Rectal smooth muscle tissue (tissue), 1 donor: Measurements from ENCODE around the gene SPOCD1.

ENCODE experiments used
- H3K27ac ChIP-seq: one replicate; pipeline ENCODE4 v1.7.0; 2013; ENCODE audit warnings: low read depth, low read length, inconsistent platforms
- H3K27me3 ChIP-seq: one replicate; pipeline ENCODE4 v1.7.0; 2013; ENCODE audit warnings: low read length; ENCODE audit not compliant: control insufficient read depth, insufficient read depth
- H3K36me3 ChIP-seq: one replicate; pipeline ENCODE4 v1.7.0; 2013; ENCODE audit warnings: low read length; ENCODE audit not compliant: control insufficient read depth, insufficient read depth
- H3K4me1 ChIP-seq: one replicate; pipeline ENCODE4 v1.7.0; 2013; ENCODE audit warnings: low read length; ENCODE audit not compliant: control insufficient read depth, insufficient read depth
- H3K4me3 ChIP-seq: one replicate; pipeline ENCODE4 v1.7.0; 2013; ENCODE audit warnings: low read length
- H3K9ac ChIP-seq: one replicate; pipeline ENCODE4 v1.7.0; 2013; ENCODE audit warnings: low read length

The SPOCD1 gene

GRCh38 chr1:31788138-31788824, 27.5 kb downstream of the SPOCD1 start:
- Histone ChIP-seq H3K4me3 (peak overlapping the region; percentile 87), H3K9ac (peak overlapping the region; percentile 26)

DNA sequence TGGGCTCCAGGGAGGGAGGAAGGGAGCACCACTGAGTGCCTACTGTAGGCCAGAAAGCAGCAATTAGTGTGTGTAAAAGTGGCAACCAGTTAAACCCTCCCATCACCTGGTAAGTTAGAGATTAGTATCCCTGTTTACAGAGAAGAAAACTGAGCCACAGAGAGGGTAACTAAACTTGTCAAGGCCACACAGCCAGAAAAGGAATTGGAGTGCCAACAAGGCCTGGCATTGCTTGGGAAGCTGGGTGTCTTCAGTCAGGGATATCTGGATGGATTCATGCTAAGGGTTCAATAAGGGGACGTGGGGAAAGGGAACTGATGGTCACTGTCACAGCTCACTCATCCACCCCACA, 28.1 kb downstream of the SPOCD1 start:
- Histone ChIP-seq H3K36me3 (no peaks in the 10 kb centered on the region), H3K27me3 (no peaks in the 10 kb centered on the region), H3K4me1 (no peaks in the 10 kb centered on the region), H3K27ac (peak overlapping the region; percentile 75), H3K4me3 (peak overlapping the region; percentile 87), H3K9ac (no peak overlapping the region)

More at GRCh38 chr1:31788138-31788824, 27.5 kb downstream of the SPOCD1 start:
- Histone ChIP-seq H3K36me3 (no peaks in the 10 kb centered on the region), H3K4me1 (no peaks in the 10 kb centered on the region), H3K27ac (peak overlapping the region; percentile 75), H3K27me3 (no peaks in the 10 kb centered on the region)

DNA sequence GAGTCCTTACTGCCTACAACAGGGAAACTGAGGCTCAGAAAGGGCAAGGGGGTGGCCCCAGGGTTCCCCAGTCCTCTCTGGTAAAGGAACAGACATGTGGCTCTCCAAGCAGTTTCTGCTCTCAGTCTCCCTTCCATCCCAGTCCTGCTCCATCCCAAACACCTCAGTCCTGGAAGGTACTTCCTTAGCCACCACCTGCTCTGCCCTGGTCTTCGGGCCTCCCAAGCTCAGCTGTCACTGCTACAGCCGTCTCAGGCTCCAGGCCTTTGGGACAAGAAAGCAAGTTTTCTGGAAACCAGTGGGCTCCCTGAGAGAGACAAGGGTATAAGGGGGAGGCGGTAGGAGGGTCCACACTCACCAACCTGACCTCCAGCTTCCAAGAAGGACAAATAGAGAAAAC, 28.6 kb downstream of the SPOCD1 start:
- Histone ChIP-seq H3K9ac (no peak overlapping the region), H3K4me1 (no peaks in the 10 kb centered on the region), H3K36me3 (no peaks in the 10 kb centered on the region), H3K27ac (no peak overlapping the region), H3K4me3 (no peak overlapping the region), H3K27me3 (no peaks in the 10 kb centered on the region)

- Histone ChIP-seq H3K4me1 (no peaks in the 10 kb centered on the region), H3K27me3 (no peaks in the 10 kb centered on the region), H3K9ac (no peak overlapping the region), H3K36me3 (no peaks in the 10 kb centered on the region), H3K4me3 (no peak overlapping the region), H3K27ac (no peak overlapping the region)
Observed at GRCh38 chr1:31786366-31787060, 29.3 kb downstream of the SPOCD1 start.

DNA sequence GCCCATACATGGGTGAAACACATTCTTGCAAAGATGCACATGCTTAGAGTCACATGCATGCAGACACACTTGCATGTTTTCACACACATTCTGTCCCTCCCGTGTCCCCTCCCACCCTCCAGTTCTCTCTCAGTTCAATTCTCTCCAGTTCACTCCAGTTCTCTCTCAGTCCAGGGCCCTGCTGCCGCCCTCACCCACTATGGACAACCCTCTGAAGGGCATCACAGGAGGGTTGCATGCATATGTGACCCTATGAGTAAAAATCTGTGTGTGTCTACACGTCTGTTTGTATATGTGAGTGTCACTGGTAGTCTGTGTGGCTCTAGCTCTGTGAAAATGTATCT, 29.9 kb downstream of the SPOCD1 start:
- Histone ChIP-seq H3K27me3 (peaks cover 3% of the 10 kb centered on the region), H3K36me3 (no peaks in the 10 kb centered on the region), H3K4me3 (no peak overlapping the region), H3K4me1 (no peaks in the 10 kb centered on the region), H3K27ac (no peak overlapping the region), H3K9ac (no peak overlapping the region)

GRCh38 chr1:31785020-31785946, 30.5 kb downstream of the SPOCD1 start:
- no peaks in the 10 kb centered on the region for H3K36me3 ChIP-seq
- H3K27ac ChIP-seq = no peak overlapping the region
- H3K4me3 ChIP-seq = no peak overlapping the region
- no peak overlapping the region for H3K9ac ChIP-seq
- H3K27me3 ChIP-seq = peaks cover 3% of the 10 kb centered on the region
- no peaks in the 10 kb centered on the region for H3K4me1 ChIP-seq

GRCh38 chr1:31784356-31785019, 31.3 kb downstream of the SPOCD1 start:
- Histone ChIP-seq H3K4me1 (no peaks in the 10 kb centered on the region), H3K27me3 (peaks cover 3% of the 10 kb centered on the region), H3K9ac (no peak overlapping the region), H3K36me3 (no peaks in the 10 kb centered on the region), H3K4me3 (no peak overlapping the region), H3K27ac (no peak overlapping the region)

GRCh38 chr1:31783846-31784245, 32.0 kb downstream of the SPOCD1 start:
- Histone ChIP-seq H3K4me1 (no peaks in the 10 kb centered on the region), H3K9ac (no peak overlapping the region), H3K4me3 (no peak overlapping the region), H3K27me3 (peaks cover 3% of the 10 kb centered on the region), H3K36me3 (no peaks in the 10 kb centered on the region), H3K27ac (no peak overlapping the region)

DNA sequence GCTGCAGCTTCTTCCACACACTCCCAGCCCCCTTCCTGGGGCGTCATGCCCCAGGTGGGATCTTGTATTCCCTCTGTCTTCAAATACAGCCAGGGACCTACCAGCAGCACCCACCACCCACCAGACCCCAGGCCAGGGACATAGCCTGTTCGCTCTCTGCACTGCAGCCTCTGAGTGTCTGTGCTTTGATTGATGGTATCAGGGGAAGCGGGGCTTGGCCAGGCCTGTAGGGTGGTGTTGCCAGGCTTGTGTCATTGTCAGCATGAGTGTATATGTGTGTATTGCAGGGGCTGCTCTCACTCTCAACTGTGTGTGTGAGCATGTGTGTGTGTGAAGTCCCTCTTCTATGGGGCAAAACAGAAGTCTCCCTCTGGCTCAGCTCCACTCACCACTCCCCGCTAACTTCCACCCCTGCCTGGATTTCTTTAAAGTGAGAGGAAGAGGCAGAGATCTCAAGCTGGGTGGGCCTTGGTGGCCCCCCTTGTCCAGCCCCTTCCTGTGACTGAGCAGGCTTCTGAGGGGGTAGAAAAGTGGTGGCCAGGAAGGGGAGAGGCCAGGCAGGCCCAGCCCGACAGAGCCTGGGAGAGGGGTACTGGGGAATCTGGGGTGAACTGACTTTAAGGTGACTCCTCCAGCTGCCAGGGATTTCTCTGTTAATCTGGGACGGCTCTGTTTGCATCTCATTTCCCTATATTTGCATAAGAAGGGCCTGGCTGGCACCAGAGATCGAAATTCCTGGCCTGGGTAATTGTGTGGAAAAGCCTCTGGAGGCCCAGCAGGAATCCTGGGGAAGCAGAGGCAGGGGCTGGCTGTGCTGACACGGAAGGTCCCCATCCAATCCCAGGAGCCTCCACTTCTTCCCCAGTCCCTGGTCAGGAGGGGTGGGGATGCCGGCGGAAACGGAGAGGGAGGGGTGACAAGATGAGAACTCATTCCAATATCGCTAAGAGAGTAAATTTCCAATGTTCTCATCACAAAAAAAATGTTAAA, 33.1 kb downstream of the SPOCD1 start:
- peaks cover 8% of the 10 kb centered on the region for H3K27me3 ChIP-seq
- H3K4me1 ChIP-seq = no peaks in the 10 kb centered on the region
- no peak overlapping the region for H3K27ac ChIP-seq
- H3K4me3 ChIP-seq = no peak overlapping the region
- no peak overlapping the region for H3K9ac ChIP-seq
- no peaks in the 10 kb centered on the region for H3K36me3 ChIP-seq

- Histone ChIP-seq H3K4me1 (no peaks in the 10 kb centered on the region), H3K9ac (no peak overlapping the region), H3K36me3 (no peaks in the 10 kb centered on the region), H3K4me3 (no peak overlapping the region), H3K27ac (no peak overlapping the region), H3K27me3 (peaks cover 8% of the 10 kb centered on the region)
Observed at GRCh38 chr1:31781756-31782371, 34.0 kb downstream of the SPOCD1 start.

GRCh38 chr1:31781138-31781755, 34.6 kb downstream of the SPOCD1 start:
- H3K4me3 ChIP-seq = no peak overlapping the region
- H3K27ac ChIP-seq = no peak overlapping the region

More at GRCh38 chr1:31781138-31781755, 34.6 kb downstream of the SPOCD1 start:
- peaks cover 8% of the 10 kb centered on the region for H3K27me3 ChIP-seq
- H3K36me3 ChIP-seq = no peaks in the 10 kb centered on the region
- no peaks in the 10 kb centered on the region for H3K4me1 ChIP-seq
- no peak overlapping the region for H3K9ac ChIP-seq
